Lower leg skin (tissue), 3 donors: Measurements from ENCODE around the gene GRIP1.

Experiments used
- POLR2A ChIP-seq, 2 donors: fragments of 450-650 bp; IDR thresholded peaks; one replicate each; pipeline ENCODE4 v1.6.1; 2016 to 2017; ENCODE audit warnings: antibody characterized with exemption in 2 of 2, mild to moderate bottlenecking in 1 of 2, moderate library complexity in 1 of 2
- TF ChIP-seq, protein P1 (sequence below), 3 donors: fragments of 450-650 bp; IDR thresholded peaks; one replicate each; pipeline ENCODE4 v1.5.1; 2016; ENCODE audit warnings: antibody characterized with exemption in 3 of 3, mild to moderate bottlenecking in 3 of 3, moderate library complexity in 2 of 3

DNA sequence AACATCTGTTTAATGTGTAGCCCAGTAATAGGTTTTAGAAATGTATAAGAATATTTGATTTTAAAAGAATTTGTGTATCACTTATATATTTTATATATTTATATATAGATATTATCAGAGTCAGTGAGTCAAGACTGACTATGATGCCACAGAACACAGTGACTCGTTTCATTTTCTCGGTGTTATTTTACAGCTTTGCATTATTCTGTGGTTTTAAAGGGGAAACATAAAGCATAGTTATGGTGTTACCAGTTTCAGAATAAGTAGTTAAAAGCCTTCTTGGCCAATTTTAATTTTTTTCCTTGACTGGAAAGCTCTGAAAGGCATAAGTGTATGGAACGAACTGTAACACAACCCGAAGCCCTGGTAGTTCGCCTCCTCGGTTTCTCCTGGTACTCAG lies 91.0 kb downstream of the GRIP1 start:
- no peak for TF ChIP-seq POLR2A (IDR thresholded peaks at IDR 0.05)
- TF ChIP-seq, protein P1, sequence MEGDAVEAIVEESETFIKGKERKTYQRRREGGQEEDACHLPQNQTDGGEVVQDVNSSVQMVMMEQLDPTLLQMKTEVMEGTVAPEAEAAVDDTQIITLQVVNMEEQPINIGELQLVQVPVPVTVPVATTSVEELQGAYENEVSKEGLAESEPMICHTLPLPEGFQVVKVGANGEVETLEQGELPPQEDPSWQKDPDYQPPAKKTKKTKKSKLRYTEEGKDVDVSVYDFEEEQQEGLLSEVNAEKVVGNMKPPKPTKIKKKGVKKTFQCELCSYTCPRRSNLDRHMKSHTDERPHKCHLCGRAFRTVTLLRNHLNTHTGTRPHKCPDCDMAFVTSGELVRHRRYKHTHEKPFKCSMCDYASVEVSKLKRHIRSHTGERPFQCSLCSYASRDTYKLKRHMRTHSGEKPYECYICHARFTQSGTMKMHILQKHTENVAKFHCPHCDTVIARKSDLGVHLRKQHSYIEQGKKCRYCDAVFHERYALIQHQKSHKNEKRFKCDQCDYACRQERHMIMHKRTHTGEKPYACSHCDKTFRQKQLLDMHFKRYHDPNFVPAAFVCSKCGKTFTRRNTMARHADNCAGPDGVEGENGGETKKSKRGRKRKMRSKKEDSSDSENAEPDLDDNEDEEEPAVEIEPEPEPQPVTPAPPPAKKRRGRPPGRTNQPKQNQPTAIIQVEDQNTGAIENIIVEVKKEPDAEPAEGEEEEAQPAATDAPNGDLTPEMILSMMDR (IDR thresholded peaks at IDR 0.05): no peak
